ENCODE data around the gene ELF4.

- TF ChIP-seq CTCF (IDR thresholded peaks at IDR 0.05) (no peak), EZH2phosphoT487 (IDR thresholded peaks at IDR 0.05) (no peak)
Observed at GRCh38 chrX:130100180-130100579, 10.1 kb downstream of the ELF4 start.
